Spleen (tissue), 11 donors: ENCODE data around the gene DAAM2. TPM values are rescaled to one million over a fixed set of nuclear protein-coding genes. Genes with fewer than 3 reads are reported as not detected.

ENCODE experiments used
- DNase-seq: peaks from one replicate; pipeline ENCODE4 v3.0.0-alpha.2; 2020
- H3K27ac ChIP-seq, 8 donors: fragments of 200-600 bp; sonication (generic) in 7 of 8; 1 replicate in 4 of 8; 2 replicates in 4 of 8; pipeline versions ENCODE4 v1.5.0 to v1.8.0; 2016 to 2021; ENCODE audit warnings: inconsistent platforms in 4 of 8, mild to moderate bottlenecking in 4 of 8, moderate library complexity in 1 of 8
- H3K27me3 ChIP-seq, 7 donors: fragments of 200-600 bp; sonication (generic) in 6 of 7; replicated peaks in 1 of 7; 1 replicate in 4 of 7; 2 replicates in 3 of 7; pipeline versions ENCODE4 v1.5.0 to v1.8.0; 2016 to 2021; ENCODE audit warnings: inconsistent platforms in 3 of 7, mild to moderate bottlenecking in 1 of 7
- H3K36me3 ChIP-seq, 6 donors: fragments of 200-600 bp; sonication (generic) in 5 of 6; 1 replicate in 4 of 6; 2 replicates in 2 of 6; pipeline versions ENCODE4 v1.5.0 to v1.8.0; 2016 to 2021; ENCODE audit warnings: inconsistent platforms in 2 of 6
- H3K4me1 ChIP-seq, 6 donors: fragments of 200-600 bp; sonication (generic) in 5 of 6; 1 replicate in 3 of 6; 2 replicates in 3 of 6; pipeline versions ENCODE4 v1.5.0 to v1.8.0; 2016 to 2021; ENCODE audit warnings: inconsistent platforms in 3 of 6
- H3K4me3 ChIP-seq, 8 donors: fragments of 200-600 bp; sonication (generic) in 7 of 8; 1 replicate in 4 of 8; 2 replicates in 4 of 8; pipeline versions ENCODE4 v1.5.0 to v1.8.0; 2016 to 2021; ENCODE audit warnings: inconsistent platforms in 4 of 8, mild to moderate bottlenecking in 4 of 8, moderate library complexity in 2 of 8
- H3K9me3 ChIP-seq, 8 donors: fragments of 200-600 bp; sonication (generic) in 7 of 8; 1 replicate in 4 of 8; 2 replicates in 4 of 8; pipeline versions ENCODE4 v1.5.0 to v1.8.0; 2016 to 2021; ENCODE audit warnings: inconsistent platforms in 4 of 8
- POLR2A ChIP-seq, 3 donors: fragments of 450-650 bp; IDR thresholded peaks; one replicate each; pipeline ENCODE4 v1.5.1; 2017; ENCODE audit warnings: antibody characterized with exemption in 3 of 3, mild to moderate bottlenecking in 1 of 3
- POLR2AphosphoS5 ChIP-seq, 3 donors: sonication (generic); formaldehyde crosslinking; IDR thresholded peaks; one replicate each; pipeline ENCODE4 v1.5.1; 2017; ENCODE audit warnings: antibody characterized with exemption in 3 of 3
- WGBS, 5 donors: extraction: QIAGEN DNeasy Blood & Tissue Kit in 3 of 5; methylation state at CpG; one replicate each; pipeline versions ENCODE4 v1.1.5 to v1.1.7; 2013 to 2018; 5-methylcytosine and 5-hydroxymethylcytosine counted together
- intact Hi-C: fragments of 100-400 bp; cut with DNase I; formaldehyde crosslinking; loops from one replicate; pipeline ENCODE4 v1.15.0; 2023; ENCODE audit warnings: low total_unique reads
- polyA plus RNA-seq, 3 donors: library from polyadenylated mRNA; stranded (reverse); fragments of 200-250 nt; gene quantifications; one replicate each; pipeline ENCODE4 v1.2.1, GENCODE V29; 2013
- total RNA-seq, 7 donors: library from RNA; depleted of rRNA in 3 of 7; stranded (reverse); fragments of >200 nt in 3 of 7; fragmentation: NEBNext Ultra II Directional in 4 of 7; extraction: Animal tissue kit (Norgen Biotek cat#: 25700) in 4 of 7; gene quantifications; one replicate each; pipeline versions ENCODE4 v1.1.0 to v1.2.1, GENCODE V29; 2016 to 2021
- TF ChIP-seq, protein P1 (sequence below), 11 experiments: fragments of 200-600 bp in 7 of 11; fragments of 450-650 bp in 4 of 11; sonication (generic) in 4 of 11; IDR thresholded peaks in 8 of 11; conservative IDR thresholded peaks in 3 of 11; 1 replicate in 7 of 11; 2 replicates in 4 of 11; pipeline versions ENCODE4 v1.4.0 to v1.8.0; 2016 to 2021; ENCODE audit warnings: antibody characterized with exemption in 11 of 11, inconsistent platforms in 4 of 11, mild to moderate bottlenecking in 1 of 11
- donor health status: healthy with polysubstance abuse.
- donor health status: DM: no; HTN: no; CAD: no; lungs with moderate emphysema.
- donor health status: DM: no; HTN: no; CAD: no.
- donor health status: Bipolar disorder and iron deficiency.
- donor health status: healthy.
- donor health status: DM: no; HTN: no; CAD: no.
- donor health status: DM: yes; HTN: yes; CAD: no.

Gene DAAM2
- total and polyA plus RNA-seq, 10 donors = 6.0 to 115 (median 73.8) TPM

DNA sequence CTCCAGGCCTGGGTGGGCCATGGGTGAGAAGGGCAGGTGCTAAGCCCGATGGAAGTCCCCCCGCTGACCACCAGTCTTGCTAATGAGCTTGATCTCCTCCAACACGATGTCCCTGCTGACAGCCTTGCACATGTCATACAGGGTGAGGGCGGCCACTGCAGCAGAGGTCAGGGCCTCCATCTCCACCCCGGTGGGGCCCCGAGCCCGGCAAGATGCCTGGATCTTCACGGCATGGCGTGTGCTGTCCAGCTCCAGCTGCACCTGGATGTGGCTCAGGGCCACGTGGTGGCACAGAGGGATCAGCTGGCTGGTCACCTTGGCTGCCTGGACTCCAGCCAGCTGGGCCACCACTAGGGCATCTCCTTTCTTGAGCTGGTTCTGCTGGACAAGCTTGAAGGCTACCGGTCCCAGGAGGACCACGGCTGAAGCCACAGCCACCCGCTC is 114.2 kb downstream of the DAAM2 start:
- intact Hi-C loops = no loop called here
- peak; percentile 55 for DNase-seq
- Histone ChIP-seq H3K36me3 (peaks cover 0 to 59% (median 2%) of the 10 kb centered on the region in 6 donors), H3K27ac (no peak overlapping the region), H3K4me3 (no peak overlapping the region), H3K4me1 (no peaks in the 10 kb centered on the region), H3K27me3 (no peaks in the 10 kb centered on the region), H3K9me3 (no peaks in the 10 kb centered on the region)
- 82 to 93% (median 86%) methylated on average over 10 to 13 of the region's 13 CpGs for WGBS, 5 donors
- peak in 2 of 3 donors; percentile 46 to 72 for TF ChIP-seq POLR2AphosphoS5 (IDR thresholded peaks at IDR 0.05)
- TF ChIP-seq, protein P1, sequence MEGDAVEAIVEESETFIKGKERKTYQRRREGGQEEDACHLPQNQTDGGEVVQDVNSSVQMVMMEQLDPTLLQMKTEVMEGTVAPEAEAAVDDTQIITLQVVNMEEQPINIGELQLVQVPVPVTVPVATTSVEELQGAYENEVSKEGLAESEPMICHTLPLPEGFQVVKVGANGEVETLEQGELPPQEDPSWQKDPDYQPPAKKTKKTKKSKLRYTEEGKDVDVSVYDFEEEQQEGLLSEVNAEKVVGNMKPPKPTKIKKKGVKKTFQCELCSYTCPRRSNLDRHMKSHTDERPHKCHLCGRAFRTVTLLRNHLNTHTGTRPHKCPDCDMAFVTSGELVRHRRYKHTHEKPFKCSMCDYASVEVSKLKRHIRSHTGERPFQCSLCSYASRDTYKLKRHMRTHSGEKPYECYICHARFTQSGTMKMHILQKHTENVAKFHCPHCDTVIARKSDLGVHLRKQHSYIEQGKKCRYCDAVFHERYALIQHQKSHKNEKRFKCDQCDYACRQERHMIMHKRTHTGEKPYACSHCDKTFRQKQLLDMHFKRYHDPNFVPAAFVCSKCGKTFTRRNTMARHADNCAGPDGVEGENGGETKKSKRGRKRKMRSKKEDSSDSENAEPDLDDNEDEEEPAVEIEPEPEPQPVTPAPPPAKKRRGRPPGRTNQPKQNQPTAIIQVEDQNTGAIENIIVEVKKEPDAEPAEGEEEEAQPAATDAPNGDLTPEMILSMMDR (IDR thresholded peaks at IDR 0.05 in 8 of 11, conservative IDR thresholded peaks at IDR 0.05 in 3 of 11) = no peak

DNA sequence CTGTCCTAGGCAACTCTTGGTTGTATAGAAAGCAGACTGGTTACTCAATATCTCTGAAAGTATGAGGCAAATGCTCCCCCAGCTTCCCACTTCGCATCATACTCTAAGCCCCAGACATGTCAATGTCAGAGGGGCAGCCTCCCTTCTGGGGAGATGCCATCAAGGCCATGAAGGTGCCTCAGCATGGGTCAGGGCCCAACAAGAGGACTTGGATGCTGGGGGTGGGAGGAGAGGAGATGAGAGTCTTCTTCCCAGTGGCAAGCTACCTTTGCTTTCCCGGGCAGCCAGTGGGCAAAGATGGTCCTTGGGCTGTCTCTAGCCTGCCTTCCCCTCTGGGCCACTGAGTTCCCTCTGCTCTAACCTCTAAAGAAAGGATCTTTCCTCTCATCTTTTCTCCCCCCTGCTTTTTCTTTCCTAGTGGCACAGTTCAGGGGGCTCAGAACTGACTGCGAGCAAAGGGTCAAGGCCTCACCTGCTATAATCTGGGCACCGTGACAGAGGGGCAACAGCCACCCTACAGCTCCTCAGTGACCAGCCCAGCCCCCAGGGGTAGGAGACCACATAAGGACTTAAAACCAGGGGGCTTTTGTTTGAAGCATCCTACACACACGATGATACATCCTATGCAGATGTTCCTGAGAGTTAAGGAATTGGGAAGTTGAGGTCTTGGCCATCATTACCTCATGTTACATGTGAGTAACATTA is 115.8 kb downstream of the DAAM2 start:
- Histone ChIP-seq H3K9me3 (no peaks in the 10 kb centered on the region), H3K27ac (no peak overlapping the region), H3K4me1 (no peaks in the 10 kb centered on the region), H3K36me3 (peaks cover 0 to 57% (median under 1%) of the 10 kb centered on the region in 6 donors), H3K4me3 (no peak overlapping the region), H3K27me3 (no peaks in the 10 kb centered on the region)
- peak; percentile 33 for DNase-seq
- WGBS, 5 donors = 66 to 93% (median 82%) methylated on average over 5 of the region's 5 CpGs
- intact Hi-C loops = no loop called here
- peak in 1 of 3 donors; percentile 24 for TF ChIP-seq POLR2AphosphoS5 (IDR thresholded peaks at IDR 0.05)
- TF ChIP-seq, protein P1 (IDR thresholded peaks at IDR 0.05 in 8 of 11, conservative IDR thresholded peaks at IDR 0.05 in 3 of 11) = no peak

DNA sequence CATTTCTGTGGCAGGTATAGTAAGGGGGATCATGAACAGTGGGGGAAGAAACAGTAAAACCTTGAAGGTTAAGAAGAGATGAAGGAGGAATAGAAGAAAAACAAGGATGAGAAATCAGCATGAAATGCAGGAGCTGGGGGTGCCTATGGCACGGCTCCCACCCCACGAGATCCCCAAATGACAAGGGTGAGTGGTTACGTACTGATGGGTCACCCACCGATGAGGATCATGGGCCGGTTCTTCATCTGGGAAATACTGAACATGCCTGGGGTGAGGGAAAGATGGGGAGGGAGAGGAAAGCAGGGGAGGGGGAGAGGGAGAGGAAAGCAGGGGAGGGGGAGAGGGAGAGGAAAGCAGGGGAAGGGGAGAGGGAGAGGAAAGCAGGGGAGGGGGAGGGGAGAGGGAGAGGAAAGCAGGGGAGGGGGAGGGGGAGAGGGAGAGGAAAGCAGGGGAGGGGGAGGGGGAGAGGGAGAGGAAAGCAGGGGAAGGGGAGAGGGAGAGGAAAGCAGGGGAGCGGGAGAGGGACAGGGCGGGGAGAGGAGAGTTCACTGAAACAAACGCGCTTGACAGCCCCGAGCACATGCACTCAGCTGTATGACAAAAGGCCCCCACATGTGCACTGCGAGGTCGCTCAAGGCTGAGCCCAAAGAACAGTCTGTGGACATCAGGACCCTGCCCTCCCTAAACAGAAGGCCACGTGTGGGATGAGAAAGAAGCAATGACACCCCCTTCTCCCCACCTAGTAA is 116.8 kb downstream of the DAAM2 start:
- H3K36me3 ChIP-seq = peaks cover 0 to 55% (median 0%) of the 10 kb centered on the region in 6 donors
- 83 to 90% (median 88%) methylated on average over 13 of the region's 13 CpGs for WGBS, 5 donors

More for the DNA sequence above, 116.8 kb downstream of the DAAM2 start:
- Histone ChIP-seq H3K4me1 (no peaks in the 10 kb centered on the region), H3K27me3 (no peaks in the 10 kb centered on the region), H3K9me3 (no peaks in the 10 kb centered on the region), H3K27ac (no peak overlapping the region), H3K4me3 (no peak overlapping the region)
- DNase-seq = no peak
- no peak for TF ChIP-seq POLR2AphosphoS5 (IDR thresholded peaks at IDR 0.05)
- TF ChIP-seq POLR2A (IDR thresholded peaks at IDR 0.05) = no peak
- TF ChIP-seq, protein P1 (IDR thresholded peaks at IDR 0.05 in 8 of 11, conservative IDR thresholded peaks at IDR 0.05 in 3 of 11) = no peak
- intact Hi-C loops = no loop called here
